Endothelial cell of umbilical vein (primary cell): ENCODE results near the gene FBXW11. TPM values are rescaled to one million over a fixed set of nuclear protein-coding genes. Genes with fewer than 3 reads are reported as not detected.

Source experiments
- BruUV-seq: library from RNA; stranded (reverse); fragments of 400-500 nt; replicated peaks from 2 replicates; lab custom pipeline; 2021; lab: Mats Ljungman, UMichigan
- CTCF ChIA-PET: fragments of 300-600, 350-600 bp; sonication (Branson Sonifier 250); formaldehyde crosslinking; loops from one replicate; lab custom pipeline; 2021; ENCODE audit warnings: antibody characterized with exemption, inconsistent platforms; lab: Charles Lee
- POLR2A ChIA-PET: fragments of 300-600, 350-600 bp; sonication (Branson Sonifier 250); formaldehyde crosslinking; loops from one replicate; lab custom pipeline; 2021; ENCODE audit warnings: antibody characterized with exemption, inconsistent platforms; lab: Charles Lee
- DNase-seq: peaks from one replicate; pipeline ENCODE4 v3.0.0-alpha.2; 2011; ENCODE audit warnings: low read depth, low spot score
- FAIRE-seq: peaks from 2 replicates; lab custom pipeline; 2011; peaks lifted over from hg19 to GRCh38; lab: Jason Lieb, UNC
- H2AFZ ChIP-seq: 2 replicates; pipeline ENCODE4 v1.6.0; 2012; ENCODE audit warnings: low read depth, low read length, control low read depth, inconsistent platforms
- H3K27ac ChIP-seq: 2 replicates; pipeline ENCODE4 v1.5.1; 2011; ENCODE audit warnings: low read depth, mild to moderate bottlenecking, control low read depth, low read length, moderate library complexity; ENCODE audit not compliant: insufficient read depth
- H3K27me3 ChIP-seq, 2 experiments: 2 replicates each; pipeline versions ENCODE4 v1.6.0 to v1.6.1; 2011; ENCODE audit warnings: low read length in 2 of 2, mixed read lengths in 1 of 2; ENCODE audit not compliant: control insufficient read depth in 2 of 2, insufficient read depth in 2 of 2
- H3K36me3 ChIP-seq, 2 experiments: 2 replicates in 1 of 2; 3 replicates in 1 of 2; pipeline ENCODE4 v1.5.1; 2011; ENCODE audit warnings: low read length in 2 of 2, mild to moderate bottlenecking in 1 of 2, moderate library complexity in 1 of 2; ENCODE audit not compliant: control insufficient read depth in 2 of 2, insufficient read depth in 2 of 2; ENCODE audit errors: extremely low read depth in 1 of 2
- H3K4me1 ChIP-seq: 3 replicates; pipeline ENCODE4 v1.5.1; 2011; ENCODE audit warnings: mild to moderate bottlenecking, low read length; ENCODE audit not compliant: control insufficient read depth, insufficient read depth; ENCODE audit errors: extremely low read depth
- H3K4me2 ChIP-seq: 2 replicates; pipeline ENCODE4 v1.6.1; 2011; ENCODE audit warnings: low read length, control low read depth, mixed read lengths; ENCODE audit not compliant: insufficient read depth
- H3K4me3 ChIP-seq, 3 experiments: fragments of 200-600 bp in 1 of 3; sonication (generic), shearing (Covaris generic) in 1 of 3; replicated peaks in 1 of 3; 2 replicates each; pipeline ENCODE4 v1.5.1; 2011 to 2016; ENCODE audit warnings: control low read depth in 3 of 3, low read length in 3 of 3, mild to moderate bottlenecking in 2 of 3, inconsistent platforms in 1 of 3, low read depth in 1 of 3, moderate library complexity in 1 of 3; ENCODE audit not compliant: insufficient read depth in 1 of 3
- H3K79me2 ChIP-seq: 2 replicates; pipeline ENCODE4 v1.6.0; 2012; ENCODE audit warnings: low read length, inconsistent platforms; ENCODE audit not compliant: control insufficient read depth, insufficient read depth
- H3K9ac ChIP-seq: replicated peaks from 2 replicates; pipeline ENCODE3; 2011; ENCODE audit warnings: low read length, control low read depth; ENCODE audit not compliant: insufficient read depth; ENCODE audit errors: extremely low read depth
- H3K9me1 ChIP-seq: replicated peaks from 3 replicates; pipeline ENCODE4 v1.6.0; 2011; ENCODE audit warnings: mild to moderate bottlenecking, low read length; ENCODE audit not compliant: control insufficient read depth, insufficient read depth; ENCODE audit errors: extremely low read depth
- H3K9me3 ChIP-seq: replicated peaks from 2 replicates; pipeline ENCODE4 v1.5.1; 2012; ENCODE audit warnings: low read length, inconsistent platforms; ENCODE audit not compliant: control insufficient read depth, insufficient read depth
- H4K20me1 ChIP-seq: replicated peaks from 2 replicates; pipeline ENCODE3; 2011; ENCODE audit warnings: mild to moderate bottlenecking, low read length; ENCODE audit not compliant: control insufficient read depth, insufficient read depth; ENCODE audit errors: extremely low read depth
- CTCF ChIP-seq, 2 donors: IDR thresholded peaks; 1 replicate in 1 of 2; 2 replicates in 1 of 2; pipeline ENCODE4 v1.5.1; 2011; ENCODE audit warnings: low read length in 2 of 2, mild to moderate bottlenecking in 2 of 2, moderate library complexity in 2 of 2, control low read depth in 1 of 2, inconsistent platforms in 1 of 2, low read depth in 1 of 2; ENCODE audit not compliant: insufficient read depth in 1 of 2; ENCODE audit errors: extremely low read depth in 1 of 2
- EZH2 ChIP-seq: IDR thresholded peaks from 2 replicates; pipeline ENCODE4 v1.6.1; 2012; ENCODE audit warnings: borderline replicate concordance, low read depth, mild to moderate bottlenecking, moderate library complexity, low read length, inconsistent platforms; ENCODE audit not compliant: severe bottlenecking
- FOS ChIP-seq: IDR thresholded peaks from 2 replicates; pipeline ENCODE4 v1.6.1; 2011; ENCODE audit warnings: mild to moderate bottlenecking, low read length, moderate library complexity, borderline replicate concordance; ENCODE audit not compliant: insufficient read depth
- GATA2 ChIP-seq: IDR thresholded peaks from 2 replicates; pipeline ENCODE4 v1.7.0; 2011; ENCODE audit warnings: low read depth, mild to moderate bottlenecking, moderate library complexity, mixed read lengths, low read length; ENCODE audit not compliant: insufficient read length, insufficient read depth
- JUN ChIP-seq: IDR thresholded peaks from 2 replicates; pipeline ENCODE4 v1.6.1; 2011; ENCODE audit warnings: borderline replicate concordance, low read depth; ENCODE audit not compliant: insufficient read length, insufficient read depth
- MAX ChIP-seq: IDR thresholded peaks from 2 replicates; pipeline ENCODE4 v1.6.1; 2011; ENCODE audit not compliant: insufficient read depth, insufficient read length
- MYC ChIP-seq: IDR thresholded peaks from one replicate; pipeline ENCODE4 v1.6.1; 2011; ENCODE audit warnings: mild to moderate bottlenecking, low read depth, low read length
- POLR2A ChIP-seq: IDR thresholded peaks from 2 replicates; pipeline ENCODE4 v1.6.1; 2012; ENCODE audit warnings: low read depth, mild to moderate bottlenecking, control low read depth, low read length
- POLR2AphosphoS5 ChIP-seq: IDR thresholded peaks from 2 replicates; pipeline ENCODE4 v1.6.1; 2012; ENCODE audit warnings: low read depth, mild to moderate bottlenecking, control low read depth, low read length, moderate library complexity; ENCODE audit not compliant: insufficient read depth
- dilution Hi-C: fragments of 300-500 bp; cut with MboI; formaldehyde crosslinking; loops from one replicate; pipeline ENCODE4 v1.15.0; 2019; ENCODE audit warnings: low sequenced_read_pairs; ENCODE audit not compliant: extremely low pct_ligation_motif_present
- intact Hi-C: fragments of 100-400 bp; cut with micrococcal nuclease; formaldehyde crosslinking; loops from one replicate; pipeline ENCODE4 v1.10.0; 2022
- polyA plus RNA-seq, 4 experiments: library from polyadenylated mRNA; depleted of rRNA in 3 of 4; stranded (reverse) in 3 of 4; unstranded in 1 of 4; fragments of >200 nt; gene quantifications; 2 replicates each; pipeline versions ENCODE4 v1.2.1 to v1.2.3, GENCODE V29; 2011 to 2012; ENCODE audit warnings: missing spikeins in 1 of 4
- total RNA-seq: library from RNA; stranded (reverse); gene quantifications from 2 replicates; pipeline ENCODE4 v1.2.3, GENCODE V29; 2021

The FBXW11 gene
- total and polyA plus RNA-seq, 2 donors (not counting 3 experiments of a cell fraction or from before 2014, with no cell fraction given): 30.7 to 44.7 TPM

GRCh38 chr5:171969288-171969880 is 37.1 kb downstream of the FBXW11 start:
- H3K4me3 ChIP-seq: no peak overlapping the region
- no peaks in the 10 kb centered on the region for H3K36me3 ChIP-seq
- H3K4me2 ChIP-seq: no peak overlapping the region
- dilution Hi-C loops: no loop called here
- no peaks in the 10 kb centered on the region for H3K9me1 ChIP-seq
- no peak overlapping the region for H3K9ac ChIP-seq
- no peaks in the 10 kb centered on the region for H3K27me3 ChIP-seq
- FAIRE-seq (no peak), DNase-seq (no peak)
- ChIA-PET CTCF (no interaction called here), POLR2A (no interaction called here)
- H3K4me1 ChIP-seq: peaks cover 15% of the 10 kb centered on the region
- no peak overlapping the region for H3K27ac ChIP-seq
- H4K20me1 ChIP-seq: peaks cover 16% of the 10 kb centered on the region
- H3K9me3 ChIP-seq: no peaks in the 10 kb centered on the region
- intact Hi-C loops: no loop called here
- peaks cover 83% of the 10 kb centered on the region for H3K79me2 ChIP-seq
- no TSS peak for BruUV-seq
- no peak overlapping the region for H2AFZ ChIP-seq
- TF ChIP-seq MAX: no peak
- TF ChIP-seq JUN: no peak
- no peak for TF ChIP-seq POLR2A
- TF ChIP-seq EZH2: no peak
- TF ChIP-seq MYC: no peak
- no peak for TF ChIP-seq GATA2
- no peak for TF ChIP-seq POLR2AphosphoS5

- FAIRE-seq (no peak), DNase-seq (no peak)
- Histone ChIP-seq H3K36me3 (no peaks in the 10 kb centered on the region), H3K4me3 (no peak overlapping the region), H3K27ac (no peak overlapping the region), H2AFZ (no peak overlapping the region), H3K9ac (no peak overlapping the region), H3K27me3 (no peaks in the 10 kb centered on the region), H3K9me3 (no peaks in the 10 kb centered on the region), H3K79me2 (peaks cover 86% of the 10 kb centered on the region), H3K9me1 (no peaks in the 10 kb centered on the region), H3K4me2 (no peak overlapping the region), H3K4me1 (peaks cover 15% of the 10 kb centered on the region), H4K20me1 (peaks cover 24% of the 10 kb centered on the region)
- CTCF ChIA-PET: no interaction called here
- dilution Hi-C loops: no loop called here
- POLR2A ChIA-PET: no interaction called here
- no TSS peak for BruUV-seq
- no peak for TF ChIP-seq MYC
- TF ChIP-seq JUN: no peak
- TF ChIP-seq MAX: no peak
- TF ChIP-seq EZH2: no peak
- TF ChIP-seq POLR2A: no peak
- no peak for TF ChIP-seq FOS
- no peak for TF ChIP-seq POLR2AphosphoS5
- no peak for TF ChIP-seq GATA2
- no peak for TF ChIP-seq CTCF (IDR thresholded peaks at IDR 0.05; ENCODE audit: extremely low read depth in 1 of 2, insufficient read depth in 1 of 2, low read depth in 1 of 2, low read length in 2 of 2)
- intact Hi-C loops: no loop called here
These were observed 37.9 kb downstream of the FBXW11 start for GRCh38 chr5:171968531-171968930.
